ENCODE results near the gene QSOX2. TPM values are rescaled to one million over a fixed set of nuclear protein-coding genes. Genes with fewer than 3 reads are reported as not detected.

QSOX2 gene
- total RNA-seq, 1 experiment from 2014 or later = 34.5 TPM

DNA sequence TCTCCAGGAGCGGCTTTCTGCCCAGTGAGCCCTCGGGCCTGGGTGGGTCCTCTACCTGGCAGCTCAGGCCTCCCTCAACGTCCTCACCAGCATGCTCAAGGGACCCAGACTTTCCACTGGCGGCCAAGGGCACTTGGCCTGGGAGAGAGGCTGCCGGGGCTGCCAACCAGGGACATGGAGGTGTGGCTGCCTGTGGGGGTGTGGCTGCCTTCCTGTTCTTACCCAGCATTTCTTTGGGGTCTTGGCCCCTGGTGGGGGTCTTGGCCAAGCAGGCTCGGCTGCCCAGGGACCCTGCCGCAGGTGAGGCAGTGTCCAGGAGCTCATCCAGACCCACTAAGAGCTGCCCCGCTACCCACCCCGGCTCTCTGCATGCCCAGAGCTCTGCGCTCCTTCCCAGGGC is 7.2 kb upstream of the QSOX2 start:
- no peak for DNase-seq (ENCODE audit: low spot score)

DNA sequence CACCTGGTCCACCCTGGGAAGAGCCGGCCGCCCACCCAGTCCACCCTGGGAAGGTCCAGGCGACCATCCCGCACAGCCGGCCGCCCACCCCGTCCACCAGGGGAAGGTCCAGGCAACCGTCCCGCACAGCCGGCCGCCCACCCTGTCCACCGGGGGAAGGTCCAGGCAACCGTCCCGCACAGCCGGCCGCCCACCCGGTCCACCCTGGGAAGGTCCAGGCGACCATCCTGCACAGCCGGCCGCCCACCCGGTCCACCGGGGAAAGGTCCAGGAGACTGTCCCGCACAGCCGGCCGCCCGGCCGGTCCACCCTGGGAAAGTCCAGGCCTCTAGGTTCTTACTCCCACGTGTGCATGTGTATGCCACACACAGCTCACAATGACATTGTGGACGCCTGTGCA is 6.7 kb upstream of the QSOX2 start:
- no peak for DNase-seq (ENCODE audit: low spot score)

DNA sequence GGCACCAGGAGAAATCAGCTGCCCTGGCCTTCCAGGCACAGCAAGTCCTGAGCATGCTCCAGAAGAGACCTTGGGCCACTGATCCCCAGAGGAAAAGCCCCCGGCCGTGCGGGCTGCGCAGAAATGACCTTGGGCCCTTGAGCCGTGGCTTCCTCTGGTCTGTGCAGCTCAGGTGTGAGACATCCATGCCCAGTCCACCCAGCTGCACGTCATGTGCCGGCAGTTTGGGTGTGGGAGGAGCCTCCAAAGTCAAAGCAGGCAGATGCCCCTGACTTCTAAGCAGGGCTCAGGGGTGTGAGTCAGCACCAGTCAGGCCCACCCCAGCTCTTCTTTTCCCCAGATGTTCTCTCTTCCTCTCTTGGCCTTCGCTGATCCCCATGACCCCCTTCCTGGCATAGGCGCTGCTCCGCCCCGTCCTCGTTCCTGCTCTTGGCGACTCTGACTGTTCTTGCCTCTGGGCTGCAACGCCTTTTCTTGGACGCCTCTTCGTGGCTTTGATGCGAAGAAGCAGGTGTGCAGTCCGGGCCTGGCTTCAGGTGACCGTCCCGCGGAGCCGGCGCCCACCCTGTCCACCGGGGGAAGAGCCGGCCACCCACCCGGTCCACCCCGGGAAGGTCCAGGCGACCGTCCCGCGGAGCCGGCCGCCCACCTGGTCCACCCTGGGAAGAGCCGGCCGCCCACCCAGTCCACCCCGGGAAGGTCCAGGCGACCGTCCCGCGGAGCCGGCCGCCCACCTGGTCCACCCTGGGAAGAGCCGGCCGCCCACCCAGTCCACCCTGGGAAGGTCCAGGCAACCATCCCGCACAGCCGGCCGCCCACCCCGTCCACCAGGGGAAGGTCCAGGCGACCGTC is 5.9 kb upstream of the QSOX2 start:
- no peak for DNase-seq (ENCODE audit: low spot score)

DNA sequence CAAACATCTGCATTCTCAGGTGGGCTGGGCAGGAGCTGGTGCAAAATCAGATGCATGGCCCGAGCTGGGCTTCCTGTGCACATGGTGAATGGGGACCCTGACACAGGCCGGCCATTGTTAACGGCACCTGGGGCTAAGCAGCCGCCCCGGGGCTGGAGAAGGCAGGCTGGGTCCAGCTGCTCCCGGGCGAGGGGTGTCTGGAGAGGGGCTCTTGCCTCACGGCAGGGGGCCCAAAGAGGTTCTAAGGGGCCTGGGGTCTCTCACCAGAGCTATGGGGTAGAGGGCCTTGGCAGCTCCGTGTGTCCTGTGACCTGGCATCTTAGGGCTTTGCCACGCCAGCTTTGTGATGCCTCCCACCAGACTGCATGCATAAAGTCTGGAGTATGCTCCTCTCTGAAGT is 5.1 kb upstream of the QSOX2 start:
- DNase-seq (ENCODE audit: low spot score) = no peak

DNA sequence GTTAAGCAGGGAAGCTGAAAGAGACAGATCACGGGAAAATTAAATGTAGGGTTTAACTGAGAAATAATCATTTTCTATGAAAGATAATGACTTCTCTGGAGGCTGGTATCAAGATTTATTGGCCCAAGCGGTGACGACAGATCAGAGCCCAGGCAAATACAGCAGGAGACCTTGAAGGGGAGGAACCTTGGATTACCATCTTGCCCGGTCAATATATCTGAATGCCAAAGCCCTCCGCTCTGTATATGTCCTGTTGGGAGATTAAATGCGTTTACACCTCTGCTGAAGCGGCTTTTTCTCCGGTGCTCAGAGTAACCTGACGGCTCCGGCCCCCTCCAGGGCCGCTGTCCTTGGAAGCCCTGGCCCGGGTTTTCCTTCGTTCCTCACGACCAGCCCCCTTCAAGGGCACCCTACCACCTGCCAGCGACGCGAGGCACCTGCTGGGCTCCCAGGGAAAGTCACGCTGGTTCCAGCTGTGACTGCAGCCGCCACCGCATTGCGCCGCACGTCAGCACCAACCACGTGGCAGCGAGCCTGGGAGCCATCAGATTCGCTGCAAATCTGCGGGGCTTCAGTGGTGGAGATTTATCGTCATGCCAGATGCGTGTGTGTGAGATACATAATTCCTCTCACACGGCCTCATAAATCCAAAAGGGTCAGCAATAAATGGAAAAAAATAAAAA is 4.4 kb upstream of the QSOX2 start:
- no peak for DNase-seq (ENCODE audit: low spot score)

DNA sequence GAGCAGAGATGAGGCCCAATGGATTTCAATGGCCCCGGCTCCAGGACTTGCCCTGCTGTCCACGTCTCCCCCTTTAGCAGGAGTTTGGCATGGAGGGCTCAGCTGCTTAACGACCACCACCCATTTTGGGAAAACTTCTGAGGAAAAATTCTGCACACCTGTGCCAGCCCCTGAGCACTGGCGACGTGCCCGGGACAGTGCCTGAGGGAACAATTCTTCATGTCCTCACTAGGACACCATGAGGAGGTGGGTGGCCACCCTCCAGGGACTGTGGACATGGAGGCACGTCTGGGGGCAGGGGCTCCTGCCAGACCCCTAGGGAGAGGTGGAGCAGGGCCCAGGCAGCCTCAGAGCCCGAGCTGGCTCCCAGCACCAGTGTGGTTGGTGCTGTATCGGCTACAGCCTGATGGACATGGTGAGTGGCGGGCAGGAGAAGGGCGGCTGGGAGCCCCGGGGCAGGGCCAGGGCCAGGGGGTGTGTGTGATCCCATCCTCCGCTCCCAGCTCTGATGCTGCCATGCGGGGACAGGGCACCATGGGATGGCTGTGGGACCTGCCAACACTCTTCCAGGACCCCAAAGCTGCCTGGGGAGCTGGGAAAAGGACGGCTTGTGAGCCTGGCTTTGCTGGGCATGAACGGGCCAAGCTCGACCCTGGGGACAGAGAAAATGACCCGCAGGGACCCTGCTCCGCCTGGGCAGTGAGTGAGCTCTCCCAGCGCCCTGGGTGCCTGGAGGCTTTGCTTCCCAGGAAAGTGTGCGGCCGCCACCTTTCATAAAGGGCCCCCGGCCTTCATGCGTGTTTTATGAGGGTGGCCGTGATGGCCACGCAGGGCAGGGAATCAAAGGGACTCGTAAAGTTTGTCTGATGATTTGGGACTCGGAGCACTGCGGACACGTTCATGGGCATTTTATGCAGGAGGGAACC is 3.6 kb upstream of the QSOX2 start:
- no peak for DNase-seq (ENCODE audit: low spot score)

DNA sequence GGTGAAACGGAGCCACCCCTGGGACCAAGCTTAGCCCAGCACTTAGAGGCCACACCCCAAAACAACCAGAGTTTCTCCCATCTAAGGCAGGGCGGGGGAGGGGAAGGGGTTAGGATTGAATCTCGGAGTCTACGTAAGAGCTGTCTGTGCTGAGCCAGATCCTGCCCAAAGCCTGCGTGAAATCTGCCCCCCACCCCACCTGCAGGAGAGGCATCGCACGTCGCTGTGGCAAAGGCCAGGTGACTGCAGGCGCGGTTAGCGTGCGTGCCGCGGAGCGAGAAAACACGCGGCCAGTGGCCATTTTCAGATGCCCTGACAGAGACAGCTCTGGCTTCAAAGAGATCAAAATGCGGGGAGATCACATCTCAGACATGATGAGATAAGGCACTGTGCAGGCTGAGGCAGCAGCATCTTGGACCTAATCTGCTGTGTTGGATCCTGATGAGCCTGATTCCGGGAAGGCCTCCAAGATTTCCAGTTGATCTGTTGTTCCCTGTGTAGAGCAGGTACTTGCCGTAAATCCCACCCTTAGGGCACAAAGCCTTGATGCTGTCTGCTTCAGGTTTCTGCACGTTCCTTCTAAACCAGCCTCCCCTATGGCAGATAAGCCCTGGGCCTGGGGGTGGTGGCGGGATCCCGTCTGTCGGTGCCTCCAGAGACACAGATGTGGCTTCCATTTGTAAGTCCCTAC is 2.5 kb upstream of the QSOX2 start:
- DNase-seq (ENCODE audit: low spot score) = no peak

DNA sequence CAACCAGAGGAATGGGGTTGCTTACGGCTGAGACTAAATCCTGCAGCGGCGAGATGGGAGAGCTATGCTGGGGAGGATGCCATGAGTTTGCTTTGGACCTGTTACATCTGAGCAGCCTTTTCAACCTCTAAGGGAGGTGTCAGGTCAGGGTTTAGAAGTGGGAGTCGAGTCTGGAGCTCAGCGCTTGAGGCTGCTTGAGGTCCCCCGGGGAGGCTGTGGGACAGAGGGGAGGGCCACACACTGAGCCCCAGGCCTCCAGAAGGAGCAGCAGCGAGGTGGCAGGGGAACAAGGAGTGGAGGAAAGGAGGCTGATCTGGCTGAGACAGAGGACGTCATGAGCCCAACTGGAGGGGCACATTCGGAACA is 1.9 kb upstream of the QSOX2 start:
- no peak for DNase-seq (ENCODE audit: low spot score)

DNA sequence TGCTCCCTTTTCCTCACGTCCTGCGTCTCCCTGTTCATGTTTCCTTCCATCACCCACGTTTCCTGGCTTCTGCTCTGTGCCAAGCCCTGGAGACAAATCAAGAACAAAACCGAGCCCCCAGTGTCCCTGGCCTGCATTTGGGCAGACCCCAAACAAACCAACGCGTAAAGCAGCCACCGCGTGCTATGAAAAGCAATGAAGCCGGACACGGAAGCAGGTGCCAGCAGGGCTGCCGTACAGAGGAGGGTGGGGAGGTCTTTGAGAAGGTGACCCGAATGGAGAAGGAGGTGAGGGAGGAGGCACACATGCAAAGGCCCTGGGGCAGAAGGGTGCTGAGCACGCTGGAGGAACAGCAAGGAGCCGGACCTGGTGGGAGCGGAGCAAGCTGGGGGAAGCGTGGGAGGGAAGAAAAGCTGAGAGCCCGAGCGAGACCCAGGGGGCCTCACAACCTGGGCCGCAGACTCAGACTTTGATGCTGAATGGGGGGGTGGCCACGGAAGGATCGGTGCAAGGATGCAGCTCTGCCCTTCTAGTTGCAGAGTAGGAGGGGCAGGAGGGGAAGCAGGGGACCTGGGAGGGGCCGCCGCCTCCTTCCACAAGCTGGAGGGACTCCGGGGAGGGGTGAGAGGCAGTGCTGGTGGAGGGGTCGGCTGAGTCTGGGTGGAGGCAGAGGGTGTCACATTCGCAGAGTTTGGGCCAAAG is 1.4 kb upstream of the QSOX2 start:
- DNase-seq (ENCODE audit: low spot score) = no peak

DNA sequence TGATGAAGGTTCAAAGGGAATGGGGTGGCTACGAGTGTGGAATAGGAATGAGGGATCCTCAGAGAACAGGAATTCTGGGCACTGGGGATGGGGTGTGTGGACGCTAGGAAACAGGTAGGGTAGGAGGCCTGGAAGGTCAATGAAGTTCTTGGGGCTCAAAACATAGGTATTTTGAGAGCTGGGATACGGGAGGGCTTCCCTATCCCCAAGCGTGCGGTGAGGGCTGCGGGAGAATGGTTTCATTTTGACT is 718 bp downstream of the QSOX2 start:
- DNase-seq (ENCODE audit: low spot score) = no peak

DNA sequence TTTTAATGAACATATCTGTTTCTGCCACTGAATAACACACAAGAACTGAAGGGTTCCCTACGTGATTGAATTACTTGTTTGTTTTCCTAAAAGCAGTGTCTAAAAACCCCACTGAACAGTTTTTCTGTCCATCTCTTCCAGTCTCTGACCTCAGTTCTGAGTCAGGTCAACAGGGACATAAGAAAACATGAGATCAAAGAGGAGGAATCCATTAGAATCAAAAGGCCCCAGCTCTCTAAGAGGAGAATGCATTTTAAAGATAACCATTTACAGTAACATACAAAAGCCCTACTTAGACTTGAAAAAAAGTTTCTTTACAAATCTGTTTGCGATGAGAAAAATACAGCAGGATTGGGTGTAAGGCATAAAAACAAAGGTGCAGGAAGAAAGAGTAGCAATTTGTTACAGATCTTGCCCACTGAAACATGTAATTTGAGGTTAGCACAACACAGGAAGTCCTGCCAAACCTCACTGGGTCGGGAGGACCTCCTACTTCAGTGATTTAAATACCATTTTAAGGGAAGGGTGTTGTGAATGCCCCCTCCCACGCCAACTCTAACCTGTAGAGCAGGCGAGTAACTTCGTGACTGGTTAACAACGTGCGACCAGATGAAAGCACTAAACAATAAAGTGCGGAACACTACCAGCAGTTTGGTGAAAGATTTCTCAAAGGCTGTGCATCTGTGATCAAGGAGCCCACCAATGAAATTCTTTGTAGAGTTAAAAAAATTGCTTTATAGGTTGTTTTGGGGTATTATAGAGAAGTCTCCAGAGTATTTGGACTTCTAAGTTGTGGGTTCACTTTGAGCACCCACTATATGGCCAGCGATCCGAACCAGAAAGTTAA is 1.3 kb downstream of the QSOX2 start:
- DNase-seq (ENCODE audit: low spot score) = peak; percentile 14

DNA sequence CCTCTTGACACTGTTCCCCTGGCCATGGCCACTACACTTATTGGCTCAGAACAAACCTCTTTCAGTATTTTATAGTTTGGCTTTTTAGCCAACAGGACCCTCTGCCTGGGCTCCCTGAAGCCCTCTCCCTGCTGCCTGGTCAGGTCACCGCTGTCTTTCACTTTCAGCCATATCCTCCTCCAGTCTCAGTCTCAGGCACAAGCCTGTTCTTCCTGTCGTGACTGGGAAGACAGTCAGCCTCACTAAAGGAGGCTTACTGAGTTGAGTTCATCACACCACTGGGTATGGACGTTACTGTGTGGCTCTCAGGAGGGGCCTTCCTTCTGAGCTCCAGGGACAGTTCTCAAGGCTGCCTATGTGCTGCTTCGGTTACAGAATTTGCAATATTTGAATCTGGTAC is 2.0 kb downstream of the QSOX2 start:
- DNase-seq (ENCODE audit: low spot score) = no peak

DNA sequence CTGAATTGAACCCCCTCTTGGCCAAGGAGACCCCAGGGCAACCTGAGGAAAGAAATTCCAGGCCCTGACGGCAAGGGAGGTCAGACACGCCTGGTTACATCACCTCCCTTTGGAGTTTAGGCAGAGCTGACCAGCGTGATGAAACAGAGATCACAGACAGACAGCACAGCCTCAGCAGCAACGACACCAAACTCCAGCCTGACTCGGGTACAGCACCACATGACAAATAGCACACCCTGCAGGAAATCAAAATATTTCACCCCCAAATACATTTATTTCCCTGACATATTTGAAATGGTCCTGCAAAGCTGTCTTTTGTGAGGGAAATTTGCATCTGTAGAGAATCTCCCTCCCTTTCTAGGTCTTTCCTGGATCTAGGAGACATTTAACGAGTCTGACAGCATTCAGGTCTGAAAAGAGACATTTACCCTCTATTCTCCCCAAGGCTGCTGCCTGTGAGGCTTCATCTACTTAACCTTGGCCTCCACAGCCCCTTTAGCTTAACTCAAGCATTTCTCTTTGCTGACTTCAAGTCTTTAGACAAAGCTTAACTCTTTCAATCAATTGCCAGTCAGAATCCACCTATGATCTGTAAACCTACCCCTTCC is 2.6 kb downstream of the QSOX2 start:
- peak; percentile 12 for DNase-seq (ENCODE audit: low spot score)

DNA sequence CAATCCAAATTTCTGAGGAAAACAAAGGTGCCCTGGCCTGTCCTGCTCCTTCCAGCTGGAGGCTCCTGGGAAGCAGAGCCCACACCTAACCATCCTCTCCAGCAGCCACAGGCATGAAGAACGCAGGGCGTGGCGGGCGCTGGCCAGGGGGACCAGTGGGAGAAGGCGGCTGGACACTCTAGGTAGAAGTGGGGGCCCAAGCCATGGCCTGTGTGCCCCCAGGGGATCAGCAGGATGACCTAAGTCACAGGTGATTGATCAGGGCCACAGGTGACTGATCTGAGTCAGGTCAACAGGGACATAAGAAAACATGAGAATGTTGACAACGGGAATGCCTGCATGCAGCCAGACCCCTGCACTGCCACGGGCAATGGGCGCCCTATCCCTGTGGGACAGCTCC is 3.4 kb downstream of the QSOX2 start:
- DNase-seq (ENCODE audit: low spot score) = no peak

DNA sequence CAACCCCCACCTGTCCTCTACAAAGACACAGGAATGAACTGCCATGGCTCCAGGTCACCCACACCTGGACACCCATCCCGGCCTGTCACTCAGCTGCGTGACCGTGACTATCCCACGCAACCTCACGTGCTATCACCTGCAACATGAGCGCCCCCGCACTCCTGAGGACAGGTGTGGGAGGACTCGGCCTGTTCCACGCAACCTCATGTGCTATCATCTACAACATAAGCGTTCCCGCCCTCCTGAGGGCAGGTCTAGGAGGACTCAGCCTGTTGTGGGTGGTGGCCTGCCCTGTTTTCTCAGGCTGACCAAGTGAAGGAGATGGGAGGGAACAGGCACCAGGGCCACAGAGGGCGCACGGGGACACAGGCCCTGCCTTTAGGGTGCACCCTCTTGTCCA is 4.1 kb downstream of the QSOX2 start:
- DNase-seq (ENCODE audit: low spot score) = no peak

DNA sequence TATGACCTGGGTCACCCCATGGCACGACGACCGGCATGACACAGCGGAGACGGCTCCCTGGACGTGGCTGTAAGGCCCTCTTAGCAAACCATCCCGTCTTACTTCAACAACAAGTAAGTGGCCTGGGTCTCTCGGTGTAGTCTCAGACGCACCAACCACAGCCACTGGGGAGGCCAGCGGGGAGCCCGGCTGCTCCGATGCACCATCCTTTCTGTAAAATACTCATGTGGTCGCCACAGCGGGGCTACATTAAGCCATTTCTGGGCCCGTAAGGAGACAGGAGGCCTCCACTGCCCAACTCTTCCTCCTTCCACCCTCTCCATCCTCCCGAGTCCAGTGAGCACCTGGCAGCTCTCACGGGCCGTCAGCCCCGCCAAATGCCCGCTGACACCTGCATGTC is 4.7 kb downstream of the QSOX2 start:
- DNase-seq (ENCODE audit: low spot score) = no peak

DNA sequence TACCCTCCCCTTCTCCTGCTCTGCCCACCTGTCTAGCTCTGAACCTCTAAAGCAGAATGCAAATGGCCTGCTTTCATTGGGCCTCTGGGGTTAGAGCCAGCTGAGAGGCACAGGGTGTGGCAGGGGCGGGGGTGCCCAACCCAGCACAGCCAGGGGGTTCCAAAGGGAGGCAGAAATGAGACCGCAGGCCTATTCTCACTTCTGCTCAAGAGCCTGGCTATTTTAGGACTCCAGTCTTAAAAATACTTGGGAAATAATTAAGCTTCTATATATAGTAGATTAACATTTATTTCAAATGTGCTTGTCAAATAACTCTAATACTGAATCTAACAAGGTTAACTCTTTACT is 5.7 kb downstream of the QSOX2 start:
- DNase-seq (ENCODE audit: low spot score) = no peak

DNA sequence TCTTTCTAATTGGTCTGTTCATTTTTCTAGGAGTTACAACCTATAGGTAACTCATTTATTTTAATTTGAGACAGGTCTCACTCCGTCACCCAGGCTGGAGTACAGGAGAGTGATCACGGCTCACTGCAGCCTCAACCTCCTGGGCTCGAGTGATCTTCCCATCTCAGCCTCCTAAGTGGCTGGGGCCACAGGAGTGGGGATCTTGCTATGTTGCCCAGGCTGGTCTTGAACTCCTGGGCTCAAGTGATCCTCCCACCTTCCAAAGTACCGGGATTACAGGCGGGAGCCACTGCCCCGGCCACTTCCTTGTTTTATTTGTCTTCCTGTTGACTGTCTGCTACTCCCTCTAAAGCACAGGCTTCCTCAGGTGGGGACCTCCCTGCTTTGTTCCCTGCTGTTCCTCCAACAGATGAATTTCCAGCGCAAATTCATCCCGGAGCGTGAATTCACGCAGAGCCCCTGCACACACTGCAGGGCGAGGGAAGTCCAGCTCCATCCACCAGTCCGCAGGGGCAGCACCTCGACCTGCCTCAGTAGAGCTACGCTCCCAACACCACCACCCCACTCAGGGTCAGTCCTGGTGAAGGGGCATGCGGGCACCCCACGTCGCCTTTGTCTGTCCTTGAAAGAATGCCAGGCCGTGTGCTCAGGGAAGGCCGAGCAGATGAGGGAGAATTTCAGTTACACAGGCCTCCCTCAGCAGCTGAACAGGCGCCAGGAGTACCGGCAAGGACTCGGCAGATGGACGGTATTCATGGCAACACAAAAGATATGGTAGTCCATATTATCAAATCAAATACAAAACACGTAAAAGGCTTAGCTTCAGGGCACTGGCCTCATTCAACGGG is 6.3 kb downstream of the QSOX2 start:
- no peak for DNase-seq (ENCODE audit: low spot score)

DNA sequence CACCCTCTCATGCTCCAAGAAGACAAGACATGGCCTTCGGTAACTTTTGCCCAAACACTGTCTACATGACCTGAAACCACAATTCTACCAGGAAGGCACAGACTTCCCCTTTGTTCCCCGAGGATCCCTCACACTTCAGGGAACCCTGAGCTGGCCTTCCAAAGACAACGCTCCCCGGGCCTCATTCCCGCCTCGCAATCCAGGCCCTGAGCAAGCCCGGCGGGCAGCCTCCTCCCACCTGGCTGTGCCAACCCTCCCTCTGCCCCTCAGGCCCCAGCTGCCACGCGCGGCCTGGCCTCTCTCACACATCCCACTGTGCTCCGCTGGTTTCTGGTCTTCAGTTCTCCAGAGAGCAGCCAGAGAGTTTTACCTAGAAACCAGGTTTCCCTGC is 7.3 kb downstream of the QSOX2 start:
- DNase-seq (ENCODE audit: low spot score) = no peak

Measured in HT-29 (cell line).